CD4-positive, alpha-beta memory T cell (primary cell): Measurements from ENCODE around the gene SPSB1. TPM values are rescaled to one million over a fixed set of nuclear protein-coding genes. Genes with fewer than 3 reads are reported as not detected.

Source experiments
- CTCF ChIA-PET: fragments of 350-600 bp; sonication (Branson Sonifier 250); formaldehyde crosslinking; loops from one replicate; lab custom pipeline; 2021; ENCODE audit warnings: inconsistent platforms; ENCODE audit not compliant: partially characterized antibody; lab: Charles Lee
- POLR2A ChIA-PET: fragments of 350-600 bp; sonication (Branson Sonifier 250); formaldehyde crosslinking; loops from one replicate; lab custom pipeline; 2021; ENCODE audit not compliant: partially characterized antibody; lab: Charles Lee
- DNase-seq, 5 donors: peaks; one replicate each; pipeline versions ENCODE4 v3.0.0 to v3.0.0-alpha.2; 2020 to 2022; ENCODE audit warnings: mixed read lengths in 1 of 5
- H3K27ac ChIP-seq: one replicate; pipeline ENCODE4 v1.7.0; 2013; ENCODE audit warnings: low read depth, low read length
- H3K27me3 ChIP-seq: 2 replicates; pipeline ENCODE4 v1.7.0; 2013; ENCODE audit warnings: mild to moderate bottlenecking, low read length, moderate library complexity; ENCODE audit not compliant: insufficient read depth
- H3K36me3 ChIP-seq: 2 replicates; pipeline ENCODE4 v1.7.0; 2013; ENCODE audit warnings: mild to moderate bottlenecking, low read length, moderate library complexity; ENCODE audit not compliant: insufficient read depth
- H3K4me1 ChIP-seq: 2 replicates; pipeline ENCODE4 v1.7.0; 2013; ENCODE audit warnings: mild to moderate bottlenecking, low read length, moderate library complexity; ENCODE audit not compliant: insufficient read depth
- H3K4me3 ChIP-seq, 2 donors: one replicate each; pipeline ENCODE4 v1.7.0; 2013; ENCODE audit warnings: low read length in 2 of 2, mild to moderate bottlenecking in 1 of 2
- H3K9me3 ChIP-seq, 2 donors: one replicate each; pipeline ENCODE4 v1.7.0; 2013; ENCODE audit warnings: low read length in 2 of 2, control low read depth in 1 of 2; ENCODE audit not compliant: control insufficient read depth in 1 of 2
- H3K27ac Mint-ChIP-seq, 7 donors: one replicate each; pipeline ENCODE4 v1.8.0; 2020 to 2021; ENCODE audit warnings: mixed read lengths in 7 of 7, mild to moderate bottlenecking in 6 of 7, inconsistent platforms in 3 of 7, moderate library complexity in 3 of 7
- H3K27me3 Mint-ChIP-seq, 2 donors: one replicate each; pipeline ENCODE4 v1.8.0; 2020 to 2021; ENCODE audit warnings: mixed read lengths in 2 of 2
- H3K36me3 Mint-ChIP-seq, 2 donors: one replicate each; pipeline ENCODE4 v1.8.0; 2020 to 2021; ENCODE audit warnings: mixed read lengths in 2 of 2, inconsistent platforms in 1 of 2, mild to moderate bottlenecking in 1 of 2
- H3K4me1 Mint-ChIP-seq, 4 donors: one replicate each; pipeline ENCODE4 v1.8.0; 2020 to 2021; ENCODE audit warnings: mixed read lengths in 4 of 4, mild to moderate bottlenecking in 1 of 4
- H3K4me3 Mint-ChIP-seq, 8 donors: one replicate each; pipeline ENCODE4 v1.8.0; 2020 to 2021; ENCODE audit warnings: mixed read lengths in 8 of 8, mild to moderate bottlenecking in 7 of 8, moderate library complexity in 6 of 8, inconsistent platforms in 3 of 8
- H3K9me3 Mint-ChIP-seq, 8 donors: one replicate each; pipeline ENCODE4 v1.8.0; 2020 to 2021; ENCODE audit warnings: mixed read lengths in 8 of 8, mild to moderate bottlenecking in 5 of 8, inconsistent platforms in 3 of 8, moderate library complexity in 1 of 8
- intact Hi-C: fragments of 100-400 bp; cut with micrococcal nuclease; formaldehyde crosslinking; loops from one replicate; pipeline ENCODE4 v1.15.1; 2023
- polyA plus RNA-seq, 2 donors: library from polyadenylated mRNA; unstranded; fragments of 300-500 nt; fragmentation: Illumina TruSeq; gene quantifications; one replicate each; pipeline ENCODE4 v1.2.3, GENCODE V29; 2021
- total RNA-seq, 2 experiments: library from RNA; stranded (reverse); gene quantifications; one replicate each; pipeline ENCODE4 v1.2.3, GENCODE V29; 2021

The SPSB1 gene
- total and polyA plus RNA-seq, 4 experiments from 2014 or later, result 2.8 to 4.5 (median 3.7) TPM

DNA sequence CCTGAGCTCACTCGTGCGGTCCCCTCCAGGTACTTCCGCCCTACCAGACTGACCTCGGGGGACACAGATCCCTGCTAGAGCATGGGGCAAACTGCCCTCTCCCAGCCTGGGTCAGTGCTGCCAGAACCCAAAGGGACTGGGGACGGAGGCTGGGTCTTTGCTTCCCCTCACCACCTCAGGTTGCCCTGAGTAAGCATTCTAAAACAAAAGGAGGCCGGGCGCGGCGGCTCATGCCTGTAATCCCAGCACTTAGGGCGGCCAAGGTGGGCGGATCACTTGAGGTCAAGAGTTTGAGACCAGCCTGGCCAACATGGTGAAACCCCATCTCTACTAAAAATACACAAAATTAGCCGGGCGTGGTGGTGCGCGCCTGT, 108.4 kb downstream of the SPSB1 start:
- no peak overlapping the region for H3K4me3 ChIP-seq
- Mint-ChIP-seq H3K27me3 (peaks cover 0 to 2% of the 10 kb centered on the region in 2 donors), H3K4me3 (no peak overlapping the region), H3K4me1 (peaks cover 2 to 14% (median 5%) of the 10 kb centered on the region in 4 donors), H3K27ac (no peak overlapping the region), H3K36me3 (no peaks in the 10 kb centered on the region), H3K9me3 (no peaks in the 10 kb centered on the region)
- no peaks in the 10 kb centered on the region for H3K27me3 ChIP-seq
- ChIA-PET POLR2A (no interaction called here), CTCF (interaction anchor here (1.0 kb wide), 1 partner anchor 55 kb away, joined by 3 read pairs; no protein-coding TSS in a partner anchor)
- no peak for DNase-seq
- H3K27ac ChIP-seq, result no peak overlapping the region
- no peaks in the 10 kb centered on the region for H3K36me3 ChIP-seq
- H3K4me1 ChIP-seq, result peaks cover 12% of the 10 kb centered on the region
- H3K9me3 ChIP-seq, result no peaks in the 10 kb centered on the region
- intact Hi-C loops, result no loop called here

DNA sequence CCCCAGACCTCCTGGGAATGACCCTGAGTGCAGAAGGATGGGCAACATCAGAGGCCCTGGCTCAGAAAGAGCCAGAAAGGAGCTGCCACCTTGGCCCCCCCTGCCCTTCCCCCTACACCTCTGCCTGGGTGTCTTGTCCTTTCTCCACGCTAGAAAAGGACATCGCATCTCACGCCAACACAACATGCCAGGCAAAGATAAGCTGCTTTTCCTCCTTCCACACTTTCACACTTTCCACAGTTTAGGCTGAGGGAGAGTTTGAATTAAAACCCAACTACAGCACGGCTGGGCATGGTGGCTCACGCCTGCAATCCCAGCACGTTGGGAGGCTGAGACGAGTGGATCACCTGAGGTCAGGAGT, 109.5 kb downstream of the SPSB1 start:
- Histone ChIP-seq H3K27me3 (no peaks in the 10 kb centered on the region), H3K36me3 (no peaks in the 10 kb centered on the region), H3K4me3 (no peak overlapping the region), H3K9me3 (no peaks in the 10 kb centered on the region), H3K4me1 (peaks cover 12% of the 10 kb centered on the region), H3K27ac (no peak overlapping the region)
- Mint-ChIP-seq H3K4me3 (no peak overlapping the region), H3K36me3 (no peaks in the 10 kb centered on the region), H3K27me3 (peaks cover 0 to 2% of the 10 kb centered on the region in 2 donors), H3K9me3 (no peaks in the 10 kb centered on the region), H3K4me1 (peaks cover 7 to 14% (median 10%) of the 10 kb centered on the region in 4 donors), H3K27ac (no peak overlapping the region)
- ChIA-PET POLR2A (no interaction called here), CTCF (no interaction called here)
- DNase-seq, result no peak
- intact Hi-C loops, result no loop called here

- H3K27me3 Mint-ChIP-seq, result peaks cover 0 to 2% of the 10 kb centered on the region in 2 donors
- CTCF ChIA-PET, result no interaction called here
- no peaks in the 10 kb centered on the region for H3K36me3 Mint-ChIP-seq
These were observed 110.1 kb downstream of the SPSB1 start for GRCh38 chr1:9402717-9403225.

DNA sequence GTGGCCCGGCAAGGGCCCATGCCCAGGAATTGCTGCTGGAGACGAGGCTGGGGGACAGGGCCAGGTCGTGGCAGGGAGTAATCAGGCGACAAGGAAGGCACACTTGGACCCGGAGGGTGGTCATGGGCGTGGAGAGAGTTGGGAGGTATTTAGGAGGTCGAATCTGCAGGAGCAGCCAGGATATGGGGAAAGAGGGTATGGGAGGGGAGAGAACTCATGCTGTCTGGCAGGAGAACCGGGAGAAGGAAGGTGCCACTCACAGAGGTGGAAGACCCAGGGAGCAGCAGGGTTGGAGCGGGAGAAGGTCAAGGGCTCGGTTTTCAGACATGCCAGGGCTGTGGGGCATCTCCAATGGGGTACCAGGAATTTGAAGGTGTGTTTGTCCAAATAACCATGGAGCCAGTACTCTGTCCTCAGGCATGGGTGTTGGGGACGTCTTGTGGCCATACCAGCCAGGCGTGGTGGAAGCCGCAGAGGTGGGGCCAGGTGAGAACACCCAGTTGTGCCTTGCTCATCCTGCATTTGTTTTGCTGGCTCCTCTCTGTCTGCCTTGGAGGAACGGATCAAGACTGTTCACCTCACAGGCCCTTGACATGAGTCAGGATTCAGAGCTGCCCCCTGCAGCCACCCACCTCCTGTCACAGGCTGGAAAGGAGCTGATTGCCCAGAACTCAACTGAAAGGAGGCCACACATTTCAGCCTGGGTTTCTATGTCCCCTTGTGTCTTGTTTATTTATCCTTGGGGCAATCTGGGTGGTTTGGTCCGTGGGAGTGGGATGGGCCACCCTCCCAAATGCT, 111.6 kb downstream of the SPSB1 start:
- no peak for DNase-seq
- peaks cover 6 to 14% (median 10%) of the 10 kb centered on the region in 4 donors for H3K4me1 Mint-ChIP-seq
- Histone ChIP-seq H3K4me3 (no peak overlapping the region), H3K4me1 (peaks cover 12% of the 10 kb centered on the region), H3K27me3 (no peaks in the 10 kb centered on the region), H3K27ac (no peak overlapping the region), H3K9me3 (no peaks in the 10 kb centered on the region), H3K36me3 (no peaks in the 10 kb centered on the region)
- POLR2A ChIA-PET, result interaction anchor here (1.5 kb wide), 1 partner anchor 22 kb away, joined by 5 read pairs; no protein-coding TSS in a partner anchor
- intact Hi-C loops, result no loop called here
- H3K9me3 Mint-ChIP-seq, result no peaks in the 10 kb centered on the region
- no peaks in the 10 kb centered on the region for H3K27me3 Mint-ChIP-seq
- H3K36me3 Mint-ChIP-seq, result no peaks in the 10 kb centered on the region
- H3K27ac Mint-ChIP-seq, result no peak overlapping the region
- CTCF ChIA-PET, result no interaction called here
- no peak overlapping the region for H3K4me3 Mint-ChIP-seq

More at GRCh38 chr1:9402717-9403225, 110.1 kb downstream of the SPSB1 start:
- H3K4me3 Mint-ChIP-seq, result no peak overlapping the region
- no peak overlapping the region for H3K27ac Mint-ChIP-seq
- Histone ChIP-seq H3K36me3 (no peaks in the 10 kb centered on the region), H3K27ac (no peak overlapping the region), H3K4me1 (peaks cover 12% of the 10 kb centered on the region), H3K27me3 (no peaks in the 10 kb centered on the region), H3K9me3 (no peaks in the 10 kb centered on the region), H3K4me3 (no peak overlapping the region)
- intact Hi-C loops, result no loop called here
- POLR2A ChIA-PET, result no interaction called here
- H3K9me3 Mint-ChIP-seq, result no peaks in the 10 kb centered on the region
- DNase-seq, result no peak
- peaks cover 7 to 14% (median 10%) of the 10 kb centered on the region in 4 donors for H3K4me1 Mint-ChIP-seq

- CTCF ChIA-PET, result interaction anchor here (0.7 kb wide), 1 partner anchor 43 kb away, joined by 3 read pairs; no protein-coding TSS in a partner anchor
- peak overlapping the region in 1 of 7 donors; percentile 10 for H3K27ac Mint-ChIP-seq
- peak in 1 of 5 donors; percentile 11 for DNase-seq
These were observed 113.4 kb downstream of the SPSB1 start for GRCh38 chr1:9406111-9406510.

GRCh38 chr1:9410737-9411297, 118.1 kb downstream of the SPSB1 start:
- Mint-ChIP-seq H3K4me1 (peaks cover 21 to 44% (median 24%) of the 10 kb centered on the region in 4 donors), H3K27me3 (no peaks in the 10 kb centered on the region), H3K36me3 (no peaks in the 10 kb centered on the region), H3K4me3 (peak overlapping the region in 2 of 8 donors; percentile 56 to 68), H3K9me3 (peaks cover 0 to 2% (median 0%) of the 10 kb centered on the region in 8 donors), H3K27ac (peak overlapping the region in 5 of 7 donors; percentile 12 to 90 (median 49))
- CTCF ChIA-PET, result no interaction called here
- H3K4me3 ChIP-seq, result no peak overlapping the region
- H3K9me3 ChIP-seq, result no peaks in the 10 kb centered on the region
- H3K27me3 ChIP-seq, result no peaks in the 10 kb centered on the region
- DNase-seq, result peak in 2 of 5 donors; percentile 22 to 47
- H3K4me1 ChIP-seq, result peaks cover 25% of the 10 kb centered on the region
- no peaks in the 10 kb centered on the region for H3K36me3 ChIP-seq
- POLR2A ChIA-PET, result interaction anchor here (0.6 to 1.0 kb wide), 2 partner anchors 18 to 545 kb away, joined by 3 to 4 read pairs; no protein-coding TSS in a partner anchor
- intact Hi-C loops, result no loop called here
- no peak overlapping the region for H3K27ac ChIP-seq

More at GRCh38 chr1:9406111-9406510, 113.4 kb downstream of the SPSB1 start:
- POLR2A ChIA-PET, result interaction anchor here (0.8 kb wide), 1 partner anchor 11 kb away, joined by 3 read pairs; no protein-coding TSS in a partner anchor
- H3K4me3 ChIP-seq, result no peak overlapping the region
- no peaks in the 10 kb centered on the region for H3K9me3 ChIP-seq
- no peaks in the 10 kb centered on the region for H3K36me3 ChIP-seq
- H3K27ac ChIP-seq, result no peak overlapping the region
- intact Hi-C loops, result no loop called here
- H3K27me3 ChIP-seq, result no peaks in the 10 kb centered on the region
- H3K4me1 Mint-ChIP-seq, result peaks cover 3 to 21% (median 10%) of the 10 kb centered on the region in 4 donors
- no peaks in the 10 kb centered on the region for H3K36me3 Mint-ChIP-seq
- H3K27me3 Mint-ChIP-seq, result no peaks in the 10 kb centered on the region
- H3K9me3 Mint-ChIP-seq, result peaks cover 0 to 1% (median 0%) of the 10 kb centered on the region in 8 donors
- peaks cover 3% of the 10 kb centered on the region for H3K4me1 ChIP-seq
- no peak overlapping the region for H3K4me3 Mint-ChIP-seq
